Body of pancreas (tissue), 4 donors: ENCODE results near the gene PIEZO1. TPM values are rescaled to one million over a fixed set of nuclear protein-coding genes. Genes with fewer than 3 reads are reported as not detected.

ENCODE experiments used
- ATAC-seq: fragments of 150-250 bp; one replicate; pipeline ENCODE4 v1.9.1; 2016
- DNase-seq, 4 donors: peaks; one replicate each; pipeline ENCODE4 v3.0.0-alpha.2; 2019
- H3K27ac ChIP-seq, 4 donors: fragments of 200-600 bp; sonication (generic); 1 replicate in 3 of 4; 2 replicates in 1 of 4; pipeline versions ENCODE4 v1.5.1 to v1.6.1; 2016 to 2019; ENCODE audit warnings: mild to moderate bottlenecking in 1 of 4, mixed read lengths in 1 of 4, moderate library complexity in 1 of 4
- H3K27me3 ChIP-seq, 2 donors: fragments of 200-600 bp; sonication (generic); one replicate each; pipeline ENCODE4 v1.6.0; 2016; ENCODE audit warnings: mild to moderate bottlenecking in 1 of 2
- H3K36me3 ChIP-seq, 2 donors: fragments of 200-600 bp; sonication (generic); replicated peaks in 1 of 2; 2 replicates each; pipeline ENCODE4 v1.5.1; 2016; ENCODE audit warnings: low read depth in 2 of 2; ENCODE audit not compliant: insufficient read depth in 1 of 2
- H3K4me1 ChIP-seq: fragments of 200-600 bp; sonication (generic); one replicate; pipeline ENCODE4 v1.6.0; 2016
- H3K4me3 ChIP-seq, 2 donors: fragments of 200-600 bp; sonication (generic); 1 replicate in 1 of 2; 2 replicates in 1 of 2; pipeline ENCODE4 v1.5.1; 2016 to 2019
- H3K9me3 ChIP-seq, 3 donors: fragments of 200-600 bp; sonication (generic); 1 replicate in 2 of 3; 2 replicates in 1 of 3; pipeline ENCODE4 v1.5.1; 2016
- CTCF ChIP-seq, 7 experiments: fragments of 450-650 bp in 4 of 7; fragments of 200-600 bp in 3 of 7; sonication (generic) in 3 of 7; IDR thresholded peaks; one replicate each; pipeline ENCODE4 v1.5.1; 2016 to 2019; ENCODE audit warnings: antibody characterized with exemption in 7 of 7
- POLR2A ChIP-seq, 3 donors: fragments of 450-650 bp; IDR thresholded peaks; one replicate each; pipeline ENCODE4 v1.6.1; 2016; ENCODE audit warnings: antibody characterized with exemption in 3 of 3, mild to moderate bottlenecking in 2 of 3
- WGBS, 2 donors: methylation state at CpG; one replicate each; pipeline ENCODE4 v1.1.5; 2017; 5-methylcytosine and 5-hydroxymethylcytosine counted together
- intact Hi-C: fragments of 100-400 bp; cut with DNase I; formaldehyde crosslinking; loops from one replicate; pipeline ENCODE4 v1.15.1; 2023
- total RNA-seq, 2 donors: library from RNA; depleted of rRNA; stranded (reverse); fragments of >200 nt; gene quantifications; one replicate each; pipeline ENCODE4 v1.1.0, GENCODE V29; 2016

Gene PIEZO1
- total RNA-seq, 2 donors from 2014 or later = 61.0 to 269 TPM

DNA sequence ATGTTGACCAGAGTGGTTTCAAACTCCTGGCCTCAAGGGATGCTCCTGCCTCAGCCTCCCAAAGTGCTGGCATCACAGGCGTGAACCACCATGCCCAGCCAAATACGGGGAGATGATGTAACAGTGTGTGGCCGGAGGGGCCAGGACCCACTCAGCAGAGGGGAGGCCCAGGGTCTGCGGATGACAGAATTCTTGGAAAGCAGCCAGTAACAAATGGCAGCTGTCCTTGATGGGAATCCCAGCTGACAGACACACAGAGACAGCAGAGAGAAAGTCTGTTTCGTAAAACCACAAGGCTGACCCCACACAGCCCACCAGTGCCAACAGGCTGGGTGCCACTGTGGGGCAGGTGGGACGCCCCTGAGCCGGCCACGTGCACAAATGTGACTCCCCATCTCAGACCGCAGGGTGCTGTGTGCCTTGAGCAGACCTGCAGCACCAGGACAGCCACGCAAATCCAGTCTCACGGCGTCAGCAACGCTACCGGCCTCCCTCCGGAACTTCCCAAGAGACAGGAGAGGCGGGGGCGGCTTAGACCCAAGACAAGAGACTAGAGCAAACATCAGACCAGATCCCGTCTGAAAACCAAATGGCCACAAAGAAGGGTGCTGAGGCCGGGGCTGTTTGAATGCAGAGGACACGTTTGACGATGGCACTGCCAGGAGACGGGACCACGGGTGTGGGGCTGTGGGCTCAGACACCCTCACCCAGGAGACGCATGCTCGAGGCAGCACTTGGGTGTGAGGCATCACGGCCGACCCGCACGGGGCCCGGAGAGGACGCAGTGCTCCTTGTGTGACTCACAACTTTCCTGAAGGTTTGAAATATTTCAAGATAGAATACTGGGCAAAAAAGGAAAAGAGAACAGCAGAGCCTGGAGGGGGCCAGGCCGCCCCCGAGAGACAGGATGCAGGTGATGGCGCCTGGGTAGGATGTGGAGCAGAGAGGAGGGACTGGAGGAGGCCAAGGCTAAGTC lies 54.1 kb downstream of the PIEZO1 start:
- no peak overlapping the region for H3K27ac ChIP-seq
- H3K36me3 ChIP-seq = peaks cover 0 to 7% of the 10 kb centered on the region in 2 donors
- WGBS, 2 donors = 75% methylated on average over 23 to 34 of the region's 34 CpGs
- no peaks in the 10 kb centered on the region for H3K9me3 ChIP-seq
- no peak for ATAC-seq
- no peak for TF ChIP-seq CTCF (IDR thresholded peaks at IDR 0.05)
- TF ChIP-seq POLR2A (IDR thresholded peaks at IDR 0.05) = no peak
- DNase-seq = no peak
- no peak overlapping the region for H3K4me3 ChIP-seq
- H3K4me1 ChIP-seq = no peaks in the 10 kb centered on the region
- H3K27me3 ChIP-seq = no peaks in the 10 kb centered on the region
- intact Hi-C loops = no loop called here

- no peak for ATAC-seq
- H3K36me3 ChIP-seq = peaks cover 0 to 2% of the 10 kb centered on the region in 2 donors
These were observed 57.1 kb downstream of the PIEZO1 start for GRCh38 chr16:88727871-88728270.

GRCh38 chr16:88726981-88727380 lies 58.0 kb downstream of the PIEZO1 start:
- H3K9me3 ChIP-seq = no peaks in the 10 kb centered on the region
- H3K27ac ChIP-seq = no peak overlapping the region
- peaks cover 0 to 8% of the 10 kb centered on the region in 2 donors for H3K36me3 ChIP-seq
- 93 to 96% methylated on average over 3 to 28 of the region's 28 CpGs for WGBS, 2 donors
- DNase-seq = no peak
- H3K27me3 ChIP-seq = no peaks in the 10 kb centered on the region
- no peaks in the 10 kb centered on the region for H3K4me1 ChIP-seq
- no peak overlapping the region for H3K4me3 ChIP-seq
- intact Hi-C loops = no loop called here
- TF ChIP-seq POLR2A (IDR thresholded peaks at IDR 0.05) = no peak
- no peak for TF ChIP-seq CTCF (IDR thresholded peaks at IDR 0.05)
- ATAC-seq = no peak

More at GRCh38 chr16:88727871-88728270, 57.1 kb downstream of the PIEZO1 start:
- intact Hi-C loops = no loop called here
- no peak overlapping the region for H3K4me3 ChIP-seq
- H3K4me1 ChIP-seq = no peaks in the 10 kb centered on the region
- H3K27ac ChIP-seq = no peak overlapping the region
- TF ChIP-seq POLR2A (IDR thresholded peaks at IDR 0.05) = no peak
- no peak for TF ChIP-seq CTCF (IDR thresholded peaks at IDR 0.05)
- WGBS, 2 donors = 51 to 65% methylated on average over 9 to 20 of the region's 20 CpGs
- DNase-seq = peak in 1 of 4 donors; percentile 26
- no peaks in the 10 kb centered on the region for H3K9me3 ChIP-seq
- no peaks in the 10 kb centered on the region for H3K27me3 ChIP-seq

DNA sequence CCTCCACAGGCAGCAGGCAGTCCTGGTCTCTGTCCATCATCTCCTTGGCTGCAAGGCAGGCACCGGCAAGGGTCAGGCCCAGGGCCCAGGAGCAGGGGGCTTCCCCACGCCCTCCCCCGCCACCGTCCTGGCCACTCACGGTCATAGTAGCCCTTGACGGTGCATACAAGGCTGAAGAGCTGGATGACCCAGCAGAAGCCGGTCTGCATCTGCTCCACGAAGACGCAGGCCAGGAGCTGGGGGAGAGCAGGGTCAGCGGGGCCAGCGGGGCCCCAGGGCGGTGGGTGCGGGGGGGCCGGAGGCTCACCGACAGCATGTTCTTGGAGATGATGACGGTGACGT lies 58.6 kb downstream of the PIEZO1 start:
- Histone ChIP-seq H3K27ac (no peak overlapping the region), H3K4me3 (no peak overlapping the region), H3K36me3 (peaks cover 0 to 9% of the 10 kb centered on the region in 2 donors), H3K9me3 (no peaks in the 10 kb centered on the region), H3K27me3 (no peaks in the 10 kb centered on the region), H3K4me1 (no peaks in the 10 kb centered on the region)
- DNase-seq (no peak), ATAC-seq (no peak)
- 84 to 100% methylated on average over 4 to 16 of the region's 17 CpGs for WGBS, 2 donors
- intact Hi-C loops = no loop called here
- TF ChIP-seq CTCF (IDR thresholded peaks at IDR 0.05) (no peak), POLR2A (IDR thresholded peaks at IDR 0.05) (no peak)
